Fibroblast of peridontal ligament (primary cell): ENCODE results near the gene RGS9BP.
"Not testable (repeated sequence)": the region's sequence is repeated elsewhere in the genome, so short reads cannot be mapped to it uniquely, and the experiment has no call there.

Experiments used
- DNase-seq: peaks from one replicate; pipeline ENCODE4 v3.0.0-alpha.2; 2010; ENCODE audit errors: extremely low read depth

RGS9BP gene, protein sequence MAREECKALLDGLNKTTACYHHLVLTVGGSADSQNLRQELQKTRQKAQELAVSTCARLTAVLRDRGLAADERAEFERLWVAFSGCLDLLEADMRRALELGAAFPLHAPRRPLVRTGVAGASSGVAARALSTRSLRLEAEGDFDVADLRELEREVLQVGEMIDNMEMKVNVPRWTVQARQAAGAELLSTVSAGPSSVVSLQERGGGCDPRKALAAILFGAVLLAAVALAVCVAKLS

DNA sequence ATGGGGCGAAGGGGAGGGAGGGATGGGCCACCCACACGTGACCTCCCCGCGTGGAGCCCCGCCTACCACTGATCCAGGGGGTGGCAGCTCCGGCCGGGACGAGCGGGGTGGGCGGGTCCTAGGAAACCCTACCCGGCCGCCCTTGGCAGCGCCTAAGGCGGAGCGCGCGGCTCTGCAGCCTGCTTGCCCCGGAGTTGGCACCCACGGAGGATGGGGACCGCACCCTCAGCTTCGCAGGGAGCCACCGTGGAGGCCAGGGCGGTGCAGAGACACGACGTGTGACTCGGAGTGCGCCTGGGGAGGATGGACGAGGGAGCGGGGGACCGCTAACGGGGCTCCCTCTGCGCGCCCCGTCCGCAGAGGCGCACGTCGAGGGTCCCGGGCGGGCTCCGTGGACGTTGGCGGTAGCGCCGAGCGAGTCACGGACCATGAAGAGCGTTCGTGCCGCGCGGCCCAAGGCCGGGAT lies at the start of gene RGS9BP:
RGS9BP (plus strand) TSS at position 129 of the 466 bp plus-strand sequence. CDS start 416 bp downstream, outside the sequence.
- DNase-seq: peak; percentile 61

DNA sequence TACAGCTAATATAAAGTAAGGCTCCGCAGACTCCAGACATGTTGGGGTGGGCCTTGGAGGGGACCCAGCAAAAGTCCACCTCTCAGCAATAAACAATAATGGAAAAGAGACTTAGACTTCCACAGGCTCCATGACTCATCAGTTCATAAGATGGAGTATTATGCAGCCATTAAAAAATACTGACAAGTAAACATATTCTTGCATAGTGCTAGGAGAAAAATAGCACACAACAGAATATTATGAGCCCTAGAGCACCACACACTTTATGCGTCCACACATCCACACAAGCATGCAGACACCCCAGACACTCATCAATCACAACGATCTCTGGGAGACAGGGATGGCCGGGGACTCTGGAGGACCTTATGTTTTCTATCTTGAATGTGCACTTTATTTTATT lies 48.7 kb upstream of the RGS9BP start:
- no peak for DNase-seq

DNA sequence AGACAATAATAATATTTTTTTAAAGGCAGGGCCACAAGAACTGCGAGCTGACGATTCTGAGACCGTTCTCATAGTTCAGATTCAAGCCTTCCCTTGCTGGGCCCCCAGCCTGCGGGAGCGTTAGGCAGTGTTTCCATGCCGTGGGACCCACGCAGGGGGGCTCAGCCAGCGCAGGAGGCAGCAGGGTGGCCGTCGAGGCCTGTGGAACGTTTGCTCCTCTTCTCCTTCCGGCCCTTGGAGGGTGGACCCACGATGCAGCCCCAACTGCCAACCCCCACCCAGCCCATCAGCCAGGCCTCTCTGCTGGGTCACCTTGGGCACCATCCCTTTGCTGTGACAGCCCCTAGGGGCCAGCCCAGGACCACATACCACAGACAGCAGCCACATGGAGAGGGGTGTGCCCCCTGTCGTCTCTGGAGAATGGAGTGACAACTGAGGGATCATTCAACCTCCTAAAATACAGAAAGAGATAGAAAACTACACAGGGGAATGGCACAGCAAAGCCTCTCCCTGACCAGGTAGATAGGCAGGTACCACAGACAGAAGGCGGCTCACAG lies 47.9 kb upstream of the RGS9BP start:
- no peak for DNase-seq

DNA sequence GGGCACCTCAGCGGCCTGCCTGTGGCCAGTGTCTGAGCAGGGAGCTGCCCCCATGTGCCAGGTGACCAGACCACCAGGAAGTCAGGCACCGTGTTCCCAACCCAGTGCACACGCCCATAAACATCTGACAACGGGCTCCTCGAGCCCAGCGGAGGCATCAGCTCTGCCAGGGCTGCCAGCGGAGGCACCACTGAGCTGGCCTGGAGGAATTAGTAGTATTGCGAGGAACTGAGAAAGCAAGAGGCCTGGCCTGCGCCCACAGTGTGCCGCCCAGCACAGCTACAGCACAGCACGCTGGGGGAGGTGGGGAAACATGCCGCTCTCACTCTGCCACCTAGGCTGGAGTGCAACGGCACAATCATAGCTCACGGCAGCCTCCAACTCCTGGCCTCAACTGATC lies 45.3 kb upstream of the RGS9BP start:
- DNase-seq: no peak

DNA sequence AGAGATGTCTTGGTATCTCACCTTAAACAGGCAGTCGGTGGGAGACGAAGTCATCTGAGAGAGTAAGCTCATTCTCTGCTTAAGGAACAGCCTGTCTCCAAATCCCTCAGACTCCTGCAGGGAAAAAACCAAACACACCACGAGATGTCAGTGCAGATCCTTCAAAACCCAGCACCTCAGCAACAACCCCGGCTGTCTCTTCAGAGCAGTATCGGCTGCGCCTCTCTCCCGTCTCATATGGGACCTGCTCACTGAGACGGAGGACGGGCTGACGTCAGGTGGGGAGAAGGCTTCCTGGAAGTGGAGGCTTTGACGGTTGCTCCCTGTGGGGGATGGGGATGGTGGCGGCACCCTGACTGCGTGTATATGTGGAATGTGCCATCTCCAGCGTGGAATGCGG lies 44.3 kb upstream of the RGS9BP start:
- no peak for DNase-seq

DNA sequence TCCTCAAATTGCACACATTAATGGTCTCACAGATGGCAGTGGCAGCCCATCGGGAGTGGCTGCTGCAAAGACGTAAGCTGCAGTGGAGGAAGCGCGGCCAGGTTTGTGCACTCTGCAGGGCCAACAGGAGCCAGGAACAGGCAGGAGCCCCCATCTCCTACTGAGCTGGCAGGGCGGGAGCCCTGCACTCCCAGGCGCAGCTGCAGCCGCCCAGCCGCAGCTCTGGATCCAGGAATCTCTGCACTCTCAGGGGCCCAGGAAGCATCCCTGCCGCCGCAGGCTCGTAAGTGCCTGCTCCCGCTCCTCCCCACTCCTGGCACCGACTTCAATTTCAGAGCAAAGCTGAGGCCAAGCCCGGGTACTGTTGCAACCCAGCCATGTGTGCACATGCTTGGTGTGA lies 38.2 kb upstream of the RGS9BP start:
- DNase-seq: no peak

DNA sequence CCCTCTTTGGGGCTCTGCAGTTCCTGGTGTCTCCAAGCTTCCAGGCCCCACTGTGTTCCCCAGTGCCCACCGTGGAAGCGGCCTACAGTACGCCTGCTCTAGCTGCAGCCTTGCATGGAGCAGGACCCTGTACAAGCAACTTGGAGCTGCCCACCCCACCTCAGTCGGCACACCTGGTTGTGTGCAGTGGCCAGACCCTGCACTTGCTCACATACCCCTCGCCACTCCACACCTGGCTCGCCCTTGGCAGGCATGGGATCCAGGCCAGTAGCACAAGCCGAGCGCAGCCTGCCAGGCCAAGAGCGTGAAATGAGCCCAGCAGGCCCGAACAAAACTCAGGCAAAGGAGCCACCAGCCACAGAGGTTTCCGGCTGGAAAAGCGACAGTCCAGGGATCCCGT lies 37.0 kb upstream of the RGS9BP start:
- DNase-seq: no peak

DNA sequence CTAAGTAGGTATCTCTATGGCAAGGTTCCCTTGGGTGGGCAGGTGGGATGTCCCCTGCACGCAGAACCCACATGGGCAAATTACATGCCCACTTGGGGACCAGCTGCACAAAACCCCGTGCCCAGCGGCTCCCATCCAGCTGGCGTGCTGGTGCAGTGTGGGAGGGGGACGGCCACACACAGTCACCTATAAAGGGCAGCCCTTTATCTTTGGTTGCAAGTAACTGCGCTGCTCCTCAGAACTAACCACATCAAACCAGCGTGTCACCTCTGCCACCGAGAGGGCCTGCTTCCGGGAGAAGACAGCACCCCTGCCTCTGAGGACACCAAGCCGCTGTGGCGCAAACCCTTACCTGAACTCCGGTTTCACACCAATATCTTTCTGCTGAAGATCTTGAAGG lies 32.9 kb upstream of the RGS9BP start:
- DNase-seq: no peak

DNA sequence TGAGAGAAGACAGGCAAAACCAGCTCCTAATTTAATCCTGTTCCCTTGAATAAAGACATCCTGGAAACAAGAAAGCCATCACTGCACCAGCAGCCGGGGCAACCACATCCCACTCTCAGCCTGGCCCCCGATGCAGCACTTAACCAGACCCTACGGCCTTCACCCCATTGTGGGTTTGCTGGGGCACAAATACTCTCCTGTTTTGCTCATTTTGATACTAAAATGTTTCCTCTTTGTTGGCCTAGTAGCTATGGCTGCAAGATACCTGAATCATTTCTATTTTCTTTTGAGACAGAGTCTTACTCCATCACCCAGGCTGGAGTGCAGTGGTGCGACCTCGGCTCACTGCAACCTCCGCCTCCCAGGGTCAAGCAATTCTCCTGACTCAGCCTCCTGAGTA lies 29.1 kb upstream of the RGS9BP start:
- DNase-seq: no peak

DNA sequence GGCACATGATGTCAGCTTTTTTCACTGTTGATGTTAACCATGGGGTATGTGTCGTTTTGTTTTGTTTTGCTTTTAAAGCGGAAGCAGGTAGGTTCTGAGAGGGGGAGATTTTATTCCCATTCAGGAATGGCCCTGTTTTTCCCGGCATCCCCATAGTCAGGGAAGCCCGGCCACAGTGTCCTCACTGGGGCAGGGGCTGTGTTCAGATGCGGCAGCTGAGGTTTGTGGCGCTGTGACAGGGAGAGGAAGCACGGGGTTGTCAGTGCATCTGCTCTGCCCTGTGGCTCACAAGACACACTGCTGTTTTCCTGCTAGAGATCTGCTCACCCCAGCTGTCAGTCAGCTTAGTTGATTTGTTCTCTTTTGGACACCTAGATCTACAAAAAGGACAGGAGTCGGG lies 28.3 kb upstream of the RGS9BP start:
- no peak for DNase-seq

DNA sequence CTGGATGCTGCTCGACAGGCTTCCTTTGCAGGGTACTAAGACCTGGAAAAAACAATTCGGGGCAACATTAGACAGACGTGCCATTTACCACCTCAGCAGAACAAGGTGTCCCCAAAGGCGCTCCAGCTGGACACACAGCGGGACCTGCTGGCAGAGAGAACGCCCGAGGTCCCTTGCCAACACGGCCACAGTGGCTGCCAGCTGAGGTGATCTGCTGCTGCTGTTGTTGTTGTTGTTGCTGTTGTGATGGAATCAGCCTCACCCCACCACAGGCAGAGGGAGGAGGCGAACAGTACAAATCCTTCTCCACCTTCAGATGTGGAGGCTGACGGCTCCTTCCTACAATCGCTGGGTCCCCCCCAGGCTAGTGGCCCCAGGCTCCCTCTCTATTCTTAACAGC lies 25.9 kb upstream of the RGS9BP start:
- DNase-seq: no peak

DNA sequence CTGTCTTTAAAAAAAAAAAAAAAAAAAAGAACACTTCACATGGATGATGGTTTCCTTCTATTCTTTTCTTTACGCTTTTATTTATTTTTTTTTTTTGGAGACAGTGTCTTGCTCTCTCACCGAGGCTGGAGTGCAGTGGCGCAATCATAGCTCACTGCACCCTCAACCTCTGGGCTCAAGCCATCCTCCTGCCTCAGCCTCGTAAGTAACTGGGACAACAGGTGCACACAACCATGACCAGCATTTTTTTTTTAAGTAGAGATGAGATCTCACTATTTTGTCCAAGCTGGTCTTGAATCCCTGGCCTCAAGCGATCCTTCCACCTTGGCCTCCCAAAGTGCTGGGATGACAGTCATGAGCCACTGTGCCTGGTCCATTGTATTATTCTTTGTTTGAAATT lies 25.0 kb upstream of the RGS9BP start:
- DNase-seq: no peak

DNA sequence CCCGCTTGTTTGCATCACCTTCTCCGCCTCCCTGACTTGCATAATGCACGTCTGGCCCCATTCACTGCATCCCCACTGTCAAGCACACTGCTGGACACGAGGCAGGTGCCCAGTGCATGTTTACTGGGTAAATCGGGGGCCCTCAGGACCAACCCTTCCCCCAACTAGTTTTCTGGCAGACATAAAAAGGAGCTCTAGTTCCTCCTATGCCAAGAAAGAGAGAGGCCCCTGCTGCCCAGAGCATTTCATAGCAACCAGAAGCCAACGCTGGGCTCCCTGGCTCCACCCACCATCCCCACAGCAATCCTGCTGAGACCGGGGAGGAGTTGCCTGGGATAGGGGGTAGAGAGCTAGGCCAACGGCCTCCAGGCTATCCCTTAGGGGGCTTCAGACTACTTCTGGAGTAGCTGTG lies 23.9 kb upstream of the RGS9BP start:
- DNase-seq: no peak

DNA sequence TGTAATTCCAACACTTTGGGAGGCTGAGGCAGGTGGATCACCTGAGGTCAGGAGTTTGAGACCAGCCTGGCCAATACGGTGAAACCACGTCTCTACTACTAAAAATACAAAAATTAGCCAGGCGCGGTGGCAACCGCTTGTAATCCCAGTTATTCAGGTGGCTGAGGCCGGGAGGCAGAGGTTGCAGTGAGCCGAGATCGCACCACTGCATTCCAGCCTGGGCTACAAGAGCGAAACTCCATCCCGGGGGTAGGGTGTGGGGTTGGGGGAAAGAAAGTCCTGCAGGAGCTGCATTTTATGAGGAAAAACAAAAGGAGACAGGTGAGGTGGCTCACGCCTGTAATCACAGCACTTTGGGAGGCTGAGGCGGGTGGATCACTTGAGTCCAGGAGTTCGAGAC lies 23.3 kb upstream of the RGS9BP start:
- not testable (repeated sequence) for DNase-seq

DNA sequence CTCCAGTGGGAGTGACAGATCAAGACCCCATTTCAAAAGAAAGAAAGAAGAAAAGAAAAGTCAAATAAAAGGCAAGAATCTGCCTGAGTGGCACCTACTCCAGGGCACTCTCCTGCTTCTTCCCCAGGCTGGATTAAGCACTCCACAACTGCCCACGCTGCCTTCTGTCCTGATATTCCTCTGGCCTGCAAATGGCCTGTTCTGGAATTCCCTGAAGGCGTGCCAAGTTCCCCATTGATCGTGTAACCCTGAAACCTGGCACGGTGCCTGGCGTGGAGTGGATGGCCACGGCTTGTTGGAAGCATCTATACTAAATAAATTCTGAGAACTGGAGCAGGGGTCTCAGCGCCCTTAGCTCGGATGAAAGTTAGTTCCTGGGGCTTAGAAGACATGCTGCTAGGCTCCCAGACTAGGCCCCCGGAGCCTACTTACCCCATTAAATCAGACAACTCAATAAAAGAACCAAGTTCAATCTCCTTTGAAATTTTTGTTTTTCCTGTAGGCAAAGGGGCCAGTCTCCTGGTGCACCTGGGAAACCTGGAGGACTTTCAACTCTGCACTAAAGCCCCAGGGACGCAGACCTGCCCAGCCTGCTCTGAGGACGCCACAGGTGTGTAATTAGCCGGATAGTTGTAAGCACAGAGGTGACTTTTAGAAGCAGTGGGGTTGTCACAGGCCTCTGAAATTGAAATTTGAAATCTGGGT lies 22.6 kb upstream of the RGS9BP start:
- peak; percentile 32 for DNase-seq

DNA sequence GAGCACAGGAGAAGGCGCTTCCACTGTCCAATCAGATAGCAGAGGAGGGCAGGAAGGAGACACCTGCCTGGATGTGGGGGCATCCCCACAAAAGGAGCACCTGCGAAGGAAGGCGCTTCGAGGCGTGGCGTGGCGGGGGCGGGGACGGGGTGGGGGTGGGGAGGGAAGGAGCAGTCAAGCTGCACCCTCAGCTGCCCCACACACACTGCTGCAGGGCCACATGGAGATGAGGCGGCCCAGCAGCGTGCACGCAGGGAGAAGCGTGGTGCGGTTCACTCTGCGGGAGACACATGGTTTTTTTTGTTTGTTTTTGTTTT lies 22.1 kb upstream of the RGS9BP start:
- DNase-seq: no peak

DNA sequence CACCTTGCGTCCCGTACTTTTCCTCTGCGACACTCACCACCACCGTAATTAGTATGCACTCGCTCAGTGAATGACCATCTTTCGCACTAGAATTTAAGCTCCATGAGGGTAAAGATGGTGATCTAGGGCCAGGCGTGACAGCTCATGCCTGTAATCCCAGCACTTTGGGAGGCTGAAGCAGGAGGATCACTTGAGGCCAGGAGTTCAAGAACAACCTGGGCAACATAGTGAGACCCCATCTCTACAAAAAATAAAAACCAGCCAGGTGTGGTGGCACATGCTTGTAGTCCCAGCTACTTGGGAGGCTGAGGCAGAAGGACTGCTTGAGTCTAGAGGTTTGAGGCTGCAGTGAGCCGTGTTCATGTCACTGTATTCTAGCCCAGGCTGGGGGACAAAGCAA lies 19.3 kb upstream of the RGS9BP start:
- DNase-seq: not testable (repeated sequence)

DNA sequence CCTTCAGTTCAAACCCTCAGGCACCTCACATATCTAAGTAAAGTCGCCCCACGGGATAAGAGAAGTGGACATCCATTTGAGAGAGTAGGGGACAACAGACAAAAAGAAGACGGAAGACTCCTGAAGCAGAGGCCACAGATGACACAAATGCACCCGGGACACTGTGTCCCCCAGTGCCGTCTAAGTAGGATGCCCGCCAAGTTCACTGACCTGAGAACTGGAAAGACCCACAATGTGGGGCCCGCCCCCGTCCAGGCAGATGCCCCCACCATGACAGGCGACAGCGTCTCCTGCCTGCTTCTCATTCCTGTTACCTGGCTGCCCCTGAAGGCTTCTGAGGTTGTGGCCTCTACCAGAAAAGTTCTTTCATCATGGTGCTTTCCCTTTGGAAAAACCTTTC lies 17.6 kb upstream of the RGS9BP start:
- no peak for DNase-seq

DNA sequence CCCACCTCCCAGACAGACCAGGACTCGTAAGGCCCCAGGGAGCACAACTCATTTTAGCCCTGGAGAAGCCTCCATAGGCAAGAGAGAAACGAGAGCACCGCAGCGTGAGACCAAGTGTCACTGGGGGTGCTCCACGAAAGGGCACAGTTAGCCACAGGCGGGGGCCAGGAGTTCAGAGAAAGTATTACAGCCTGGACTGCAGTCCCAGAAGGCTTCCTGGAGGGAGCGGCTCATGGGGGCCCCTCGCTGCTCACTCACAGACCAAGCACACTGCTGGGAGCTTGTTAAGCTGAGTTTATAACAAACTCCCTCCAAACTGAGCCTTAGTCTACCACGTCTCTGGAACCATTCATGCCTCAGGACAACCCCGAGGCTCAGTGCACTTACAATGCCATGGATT lies 17.1 kb upstream of the RGS9BP start:
- DNase-seq: no peak

DNA sequence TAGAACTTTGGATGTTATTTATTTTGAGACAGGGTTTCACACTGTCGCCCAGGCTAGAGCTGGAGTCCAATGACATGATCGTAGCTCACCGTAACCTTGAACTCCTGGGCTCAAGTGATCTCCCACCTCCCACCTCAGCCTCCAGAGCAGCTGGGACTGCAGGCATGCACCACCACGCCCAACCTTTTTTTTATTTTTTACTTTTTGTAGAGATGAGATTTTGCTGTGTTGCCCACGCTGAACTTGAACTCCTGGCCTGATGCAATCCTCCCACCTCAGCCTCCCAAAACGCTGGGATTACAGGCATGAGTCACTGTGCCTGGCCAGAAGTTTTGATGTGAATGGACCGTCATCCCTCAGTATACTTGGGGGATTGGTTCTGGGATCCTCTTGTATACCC lies 14.3 kb upstream of the RGS9BP start:
- no peak for DNase-seq

DNA sequence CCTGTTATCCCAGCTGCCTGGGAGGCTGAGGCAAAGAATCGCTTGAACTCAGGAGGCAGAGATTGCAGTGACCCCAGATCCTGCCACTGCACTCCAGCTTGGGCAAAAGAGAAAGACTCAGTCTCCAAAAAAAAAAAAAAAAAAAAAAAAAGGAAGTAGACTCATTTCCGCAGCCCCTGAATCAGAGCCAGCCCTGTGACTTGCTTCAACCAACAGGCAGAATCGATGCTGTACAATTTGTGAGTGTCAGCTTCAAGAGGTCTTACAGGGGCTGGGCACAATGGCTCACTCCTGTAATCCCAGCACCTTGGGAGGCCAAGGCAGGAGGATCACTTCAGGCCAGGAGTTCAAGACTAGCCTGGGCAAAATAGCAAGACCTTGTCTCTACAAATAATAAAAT lies 13.5 kb upstream of the RGS9BP start:
- peak; percentile 10 for DNase-seq

DNA sequence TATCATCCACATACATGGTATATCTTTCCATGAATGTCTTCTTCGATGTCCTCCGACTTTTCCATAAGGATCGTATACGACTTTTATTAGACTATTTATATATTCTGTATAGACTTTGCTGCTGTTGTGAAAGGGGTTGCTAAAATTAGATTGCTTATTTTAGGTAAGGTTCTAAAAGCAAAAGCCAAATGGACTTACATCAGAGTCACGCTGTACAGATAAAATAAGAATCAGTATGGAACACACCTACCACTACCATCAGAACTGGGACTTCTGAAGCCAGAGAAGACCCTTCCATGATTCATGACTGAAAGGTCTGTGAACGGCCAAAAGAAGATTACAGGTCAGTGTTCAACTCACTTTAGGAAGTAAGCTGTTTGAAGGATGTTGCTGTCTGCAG lies 9.6 kb upstream of the RGS9BP start:
- no peak for DNase-seq

DNA sequence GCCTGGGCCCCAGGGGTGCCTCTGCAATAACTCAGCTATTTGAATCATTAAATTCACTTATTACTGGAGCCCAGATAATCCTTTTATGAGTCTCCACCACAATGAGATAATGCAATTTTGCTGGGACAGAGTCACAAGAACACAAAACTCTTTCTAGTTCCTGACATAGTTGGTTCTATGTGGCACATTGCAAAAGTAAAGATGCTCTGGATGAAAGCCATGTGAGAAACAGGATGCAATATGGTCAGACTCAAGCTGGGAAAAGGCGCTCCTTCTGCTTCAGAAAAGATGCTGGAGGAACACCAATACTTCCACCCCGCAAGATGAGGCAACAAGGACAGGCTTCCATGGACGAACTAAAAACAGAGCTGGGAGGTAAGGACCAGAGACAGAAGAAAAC lies 6.3 kb upstream of the RGS9BP start:
- no peak for DNase-seq
